GM11168 (cell line): Measurements from ENCODE around the gene TLK2.
"Not testable (repeated sequence)": the region's sequence is repeated elsewhere in the genome, so short reads cannot be mapped to it uniquely, and the experiment has no call there.

Source experiments
- in situ Hi-C: fragments of 300-500 bp; cut with MboI; formaldehyde crosslinking; loops from one replicate; pipeline ENCODE4 v1.12.0; 2022; ENCODE audit warnings: low sequenced_read_pairs; ENCODE audit not compliant: unreplicated experiment

TLK2 gene

DNA sequence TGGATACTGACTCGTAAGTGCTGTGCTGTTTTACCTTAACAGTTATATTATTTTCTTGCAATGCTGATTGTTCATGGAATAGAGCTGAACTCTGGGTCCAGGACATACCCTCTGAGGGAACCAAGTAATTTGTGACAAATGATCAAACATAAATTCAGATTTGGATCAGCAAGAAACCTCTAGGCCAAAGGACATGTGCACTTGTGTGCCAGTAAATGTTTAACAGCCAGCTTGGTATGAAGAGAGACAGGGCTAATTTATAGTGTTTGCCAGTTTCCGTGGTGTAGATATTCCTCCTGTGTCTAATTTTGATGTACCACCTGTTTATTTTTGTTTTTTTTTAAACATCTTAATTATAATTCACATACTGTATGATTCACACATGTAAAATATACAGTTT is 118.0 kb downstream of the TLK2 start:
- in situ Hi-C loops, result no loop called here

DNA sequence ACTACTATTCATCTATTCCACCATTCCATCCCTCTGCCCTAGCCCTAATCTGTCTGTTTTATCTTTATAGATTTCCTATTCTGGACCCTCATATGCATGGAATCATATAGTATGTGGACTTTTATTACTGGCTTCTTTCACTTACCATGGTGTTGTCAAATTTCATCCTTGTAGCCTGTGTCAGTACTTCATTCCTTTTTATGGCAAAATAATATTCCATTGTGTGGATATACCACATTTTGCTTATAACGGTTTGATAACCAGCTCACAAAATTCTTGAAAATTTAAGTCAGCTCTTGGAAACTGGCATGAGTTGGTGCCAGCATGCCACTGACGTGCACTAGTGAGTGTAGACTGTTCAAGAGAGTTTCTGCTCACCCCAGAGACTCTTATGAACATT is 118.5 kb downstream of the TLK2 start:
- in situ Hi-C loops, result no loop called here

DNA sequence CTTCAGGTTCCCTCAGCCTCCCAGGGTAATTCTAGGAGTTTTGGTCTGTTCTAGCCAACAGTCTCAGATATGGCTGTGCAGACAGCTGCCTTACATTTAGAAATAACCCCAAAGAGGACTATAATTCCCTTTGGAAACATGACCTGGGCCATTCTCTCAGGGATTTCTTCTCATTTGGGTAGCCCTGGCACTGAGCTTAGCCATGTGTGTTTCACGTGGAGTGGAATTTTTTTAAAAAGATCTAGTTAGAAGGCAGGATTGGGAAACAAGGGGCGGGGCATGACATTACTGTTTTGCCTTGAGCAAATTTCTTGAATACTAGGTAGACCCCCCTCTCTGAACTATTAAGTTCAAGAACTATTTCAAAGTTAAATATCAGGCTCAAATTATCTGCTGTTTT is 119.3 kb downstream of the TLK2 start:
- in situ Hi-C loops, result no loop called here

DNA sequence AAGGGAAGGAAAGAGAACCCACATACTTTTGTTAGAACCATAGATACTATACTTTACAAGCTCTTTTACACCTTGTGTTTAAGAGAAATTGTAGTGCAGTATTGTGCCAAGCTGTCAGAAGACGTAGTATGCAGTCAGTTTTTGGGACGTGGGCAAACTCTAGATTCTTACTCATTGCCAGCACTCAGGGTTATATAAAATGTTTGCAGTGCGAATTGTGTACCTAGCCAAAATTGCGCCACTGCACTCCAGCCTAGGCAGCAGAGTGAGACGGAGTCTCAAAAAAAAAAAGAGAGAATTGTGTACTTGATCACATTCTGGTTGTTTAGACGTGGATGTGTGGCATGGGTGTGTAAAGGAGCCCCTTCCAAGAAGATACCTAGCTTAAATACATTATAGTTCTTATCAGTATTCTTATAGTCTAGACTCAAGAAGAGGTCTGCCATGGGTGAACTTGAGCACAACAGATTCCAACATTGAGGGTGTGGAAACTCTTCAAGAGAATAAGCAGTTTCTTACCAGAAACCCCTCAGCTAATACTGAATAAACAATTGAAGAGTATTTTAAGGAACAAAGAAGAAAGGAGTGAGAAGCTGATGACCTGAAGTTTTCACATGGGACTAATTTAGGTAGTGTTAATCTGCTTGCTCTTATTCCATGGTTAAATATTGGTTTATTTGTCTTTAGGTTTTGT is 121.5 kb downstream of the TLK2 start:
- in situ Hi-C loops, result no loop called here

DNA sequence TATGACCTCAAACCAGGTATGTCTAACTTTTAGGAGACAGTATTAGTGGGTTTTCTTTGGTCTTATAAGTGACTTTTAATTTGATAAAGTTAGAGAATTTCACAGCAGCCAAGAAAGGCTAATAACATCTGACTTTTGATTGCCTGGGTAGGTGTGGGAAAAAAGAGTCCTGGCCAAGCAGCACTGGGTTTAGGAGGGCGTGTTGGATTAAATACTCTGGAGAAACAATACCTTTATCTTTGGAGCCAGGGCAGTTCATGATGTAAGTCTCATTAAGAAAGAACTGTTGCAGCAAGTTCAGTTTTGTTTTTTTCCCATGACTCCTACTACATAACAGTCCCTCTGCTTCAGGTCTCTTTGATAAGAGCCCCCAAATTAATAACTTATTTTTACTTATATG is 122.2 kb downstream of the TLK2 start:
- in situ Hi-C loops, result no loop called here

DNA sequence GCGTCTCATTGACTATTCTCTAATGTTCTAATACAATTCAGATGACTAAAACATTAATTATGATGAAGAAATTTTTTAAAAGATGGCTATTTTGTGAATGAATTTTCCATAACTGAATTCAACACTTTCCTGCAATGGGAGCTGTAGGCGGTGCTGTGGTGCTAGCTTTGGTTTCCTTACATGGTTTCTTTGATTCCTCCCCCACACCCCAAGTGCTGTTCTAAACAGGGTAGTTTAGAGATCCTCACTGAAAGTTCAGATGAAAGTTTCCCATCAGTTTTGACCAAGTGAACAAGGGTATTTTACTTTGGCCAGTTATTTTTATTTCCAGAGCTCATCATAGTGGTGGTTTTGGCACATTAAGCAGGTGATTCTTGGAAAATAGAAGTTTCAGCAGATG is 122.8 kb downstream of the TLK2 start:
- in situ Hi-C loops, result no loop called here

DNA sequence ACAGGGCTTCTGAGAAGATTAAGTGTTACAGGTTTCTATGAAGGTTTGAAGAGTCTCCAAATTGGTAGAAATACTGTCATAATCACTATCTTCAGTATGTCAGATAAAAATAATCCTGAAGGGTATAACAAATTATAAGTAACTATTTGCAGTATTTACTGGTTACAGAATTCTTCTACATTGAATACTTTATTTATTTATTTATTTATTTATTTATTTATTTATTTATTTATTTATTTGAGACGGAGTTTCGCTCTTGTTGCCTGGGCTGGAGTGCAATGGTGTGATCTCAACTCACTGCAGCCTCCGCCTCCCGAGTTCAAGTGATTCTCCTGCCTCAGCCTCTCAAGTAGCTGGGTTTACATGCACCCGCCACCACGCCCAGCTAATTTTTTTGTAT is 125.2 kb downstream of the TLK2 start:
- in situ Hi-C loops, result not testable (repeated sequence)

DNA sequence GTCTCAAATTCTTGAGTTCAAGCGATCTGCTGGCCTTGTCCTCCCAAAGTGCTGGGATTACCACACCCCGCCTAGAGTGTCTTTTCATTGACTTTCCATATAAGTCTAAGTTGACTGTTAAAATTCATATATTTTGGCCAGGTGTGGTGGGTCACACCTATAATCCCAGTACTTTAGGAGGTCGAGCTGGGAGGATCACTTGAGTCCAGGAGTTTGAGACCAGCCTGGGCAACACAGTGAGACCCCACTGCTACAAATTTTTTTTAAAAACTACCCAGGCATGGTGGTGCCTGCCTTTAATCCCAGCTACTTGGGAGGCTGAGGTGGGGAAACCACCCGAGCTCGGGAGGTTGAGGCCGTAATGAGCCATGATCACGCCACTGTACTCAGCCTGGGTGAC is 127.0 kb downstream of the TLK2 start:
- in situ Hi-C loops, result no loop called here

DNA sequence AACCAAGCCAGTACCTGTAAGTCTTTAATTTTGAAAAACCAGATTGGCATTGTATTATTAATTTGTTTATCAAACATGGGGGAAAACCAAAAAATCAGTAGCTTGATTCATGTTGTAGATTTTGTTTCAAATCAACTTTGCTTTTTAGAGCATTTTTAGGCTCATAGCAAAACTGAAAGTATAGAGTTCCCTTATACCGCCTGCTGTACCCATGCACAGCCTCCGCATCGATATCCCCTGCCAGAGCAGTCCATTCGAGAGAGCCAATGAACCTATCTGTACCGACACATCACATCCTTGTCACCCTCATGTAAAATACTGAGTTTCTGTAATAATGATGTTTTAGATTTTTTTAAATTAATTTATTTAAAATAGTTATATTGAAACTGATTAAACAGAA is 132.7 kb downstream of the TLK2 start:
- in situ Hi-C loops, result no loop called here

DNA sequence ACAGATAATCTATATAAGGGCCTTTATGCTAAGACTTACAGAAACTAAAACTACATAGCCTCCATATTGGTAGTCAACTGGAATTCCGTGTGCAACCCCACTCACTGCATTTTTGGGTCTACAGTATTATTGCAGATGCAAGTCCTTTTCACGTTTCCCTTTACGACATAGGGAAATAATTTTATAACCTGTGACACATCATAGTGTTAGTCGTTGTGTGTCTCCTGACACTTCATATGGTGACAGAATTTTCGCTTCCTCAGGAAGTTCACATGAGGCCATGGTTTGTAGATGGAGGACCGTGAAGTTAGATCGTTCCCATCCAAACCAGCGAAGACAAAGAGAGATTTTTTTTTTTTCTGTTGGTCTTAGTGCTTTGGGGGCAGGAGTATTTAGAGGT is 133.1 kb downstream of the TLK2 start:
- in situ Hi-C loops, result no loop called here

DNA sequence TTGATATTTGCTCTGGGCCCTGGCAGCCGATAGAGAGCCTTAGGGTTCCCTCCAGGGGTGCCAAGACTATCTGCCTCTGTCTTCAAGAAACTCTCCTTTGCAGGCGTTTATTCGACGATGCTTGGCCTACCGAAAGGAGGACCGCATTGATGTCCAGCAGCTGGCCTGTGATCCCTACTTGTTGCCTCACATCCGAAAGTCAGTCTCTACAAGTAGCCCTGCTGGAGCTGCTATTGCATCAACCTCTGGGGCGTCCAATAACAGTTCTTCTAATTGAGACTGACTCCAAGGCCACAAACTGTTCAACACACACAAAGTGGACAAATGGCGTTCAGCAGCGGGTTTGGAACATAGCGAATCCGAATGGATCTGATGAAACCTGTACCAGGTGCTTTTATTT is 133.7 kb downstream of the TLK2 start:
- in situ Hi-C loops, result not testable (repeated sequence)

DNA sequence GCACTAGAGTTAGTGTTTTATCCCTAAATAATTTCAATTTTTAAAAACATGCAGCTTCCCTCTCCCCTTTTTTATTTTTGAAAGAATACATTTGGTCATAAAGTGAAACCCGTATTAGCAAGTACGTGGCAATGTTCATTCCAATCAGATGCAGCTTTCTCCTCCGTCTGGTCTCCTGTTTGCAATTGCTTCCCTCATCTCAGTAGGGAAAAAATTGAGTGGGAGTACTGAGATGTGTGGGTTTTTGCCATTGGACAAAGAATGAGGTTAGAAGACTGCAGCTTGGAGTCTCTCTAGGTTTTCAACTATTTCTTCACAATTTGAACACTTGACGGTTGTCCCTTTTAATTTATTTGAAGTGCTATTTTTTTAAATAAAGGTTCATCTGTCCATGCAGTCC is 134.5 kb downstream of the TLK2 start:
- in situ Hi-C loops, result not testable (repeated sequence)

DNA sequence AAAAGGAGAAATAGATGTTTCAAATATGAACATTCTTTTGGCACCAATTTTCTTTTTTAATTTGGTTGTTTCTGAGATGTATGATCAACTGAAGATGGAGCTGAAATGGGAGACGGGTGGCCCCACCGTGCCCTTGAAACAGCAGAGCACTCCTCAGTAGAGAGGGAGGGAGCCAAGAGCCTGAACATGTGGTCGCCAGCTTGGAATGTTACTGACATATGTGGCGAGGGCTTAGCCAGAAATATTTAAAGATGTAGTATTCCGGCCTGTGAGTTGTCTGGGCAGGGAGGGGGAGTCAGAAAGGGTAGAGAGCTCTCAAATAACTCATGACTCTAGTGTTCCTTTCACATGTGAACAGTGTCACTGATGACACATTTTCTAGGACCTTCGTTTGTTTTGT is 135.5 kb downstream of the TLK2 start:
- in situ Hi-C loops, result no loop called here

DNA sequence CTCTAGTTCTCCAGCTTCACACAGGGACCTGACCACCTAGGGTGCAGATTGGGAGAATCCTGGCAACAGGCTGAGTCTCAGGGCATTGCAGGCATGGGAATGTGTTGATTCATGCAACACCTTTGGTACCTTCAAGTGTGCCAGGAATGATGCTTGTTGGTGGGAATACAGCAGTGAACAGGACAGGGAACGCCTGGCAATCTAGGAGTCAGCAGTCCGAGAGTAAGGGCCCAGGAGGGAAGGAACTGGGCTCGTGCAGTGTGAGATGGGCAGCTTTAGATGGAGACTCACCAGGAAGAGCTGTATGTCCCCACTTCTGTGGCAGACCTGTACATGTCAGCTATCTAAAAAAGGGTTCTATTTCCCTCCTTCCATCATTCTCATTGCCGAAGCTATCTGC is 136.9 kb downstream of the TLK2 start:
- in situ Hi-C loops, result no loop called here

DNA sequence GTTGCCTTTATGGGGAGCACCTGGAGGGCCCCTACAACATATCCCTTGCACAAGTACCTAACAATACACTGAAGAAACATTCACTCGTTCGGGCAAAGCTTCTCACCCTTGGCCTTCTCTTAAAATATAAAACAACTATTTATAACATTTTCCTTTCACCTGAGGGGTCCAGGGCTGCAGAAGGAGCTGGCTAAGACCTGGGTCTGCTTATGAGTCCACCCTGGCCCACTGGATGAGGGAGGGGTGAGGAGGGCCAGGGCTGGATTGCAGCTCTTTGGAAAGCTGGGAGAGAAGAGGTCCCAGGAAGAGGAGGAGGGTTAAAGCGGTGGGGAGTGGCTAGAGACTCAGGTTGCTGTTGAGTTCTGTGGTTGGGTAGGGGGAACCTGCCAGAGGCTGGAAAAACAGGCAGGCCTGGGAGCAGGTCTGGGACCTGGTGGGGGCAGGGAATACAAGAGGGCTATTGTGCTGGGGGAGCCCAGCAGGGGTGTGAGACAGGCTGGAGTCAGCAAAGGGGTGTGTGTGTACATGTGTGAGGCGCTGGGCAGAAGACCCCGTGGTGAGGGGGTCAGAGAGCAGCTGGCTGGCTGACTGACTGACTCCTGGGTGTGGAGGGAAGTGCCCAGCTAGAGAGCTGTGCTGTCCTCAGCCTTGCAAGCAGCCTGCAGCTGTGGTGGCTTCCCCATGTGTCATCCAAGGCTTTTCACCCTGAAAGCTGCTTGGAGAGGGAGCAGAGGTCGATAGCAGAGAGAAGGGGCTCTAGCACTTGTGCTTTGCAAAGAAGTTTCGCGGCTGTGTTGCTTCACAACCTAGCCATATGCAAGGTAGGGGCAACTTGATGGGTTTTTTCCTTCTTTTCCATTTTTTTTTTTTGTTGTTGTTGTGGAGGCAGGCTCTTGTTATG is 138.6 kb downstream of the TLK2 start:
- in situ Hi-C loops, result no loop called here

DNA sequence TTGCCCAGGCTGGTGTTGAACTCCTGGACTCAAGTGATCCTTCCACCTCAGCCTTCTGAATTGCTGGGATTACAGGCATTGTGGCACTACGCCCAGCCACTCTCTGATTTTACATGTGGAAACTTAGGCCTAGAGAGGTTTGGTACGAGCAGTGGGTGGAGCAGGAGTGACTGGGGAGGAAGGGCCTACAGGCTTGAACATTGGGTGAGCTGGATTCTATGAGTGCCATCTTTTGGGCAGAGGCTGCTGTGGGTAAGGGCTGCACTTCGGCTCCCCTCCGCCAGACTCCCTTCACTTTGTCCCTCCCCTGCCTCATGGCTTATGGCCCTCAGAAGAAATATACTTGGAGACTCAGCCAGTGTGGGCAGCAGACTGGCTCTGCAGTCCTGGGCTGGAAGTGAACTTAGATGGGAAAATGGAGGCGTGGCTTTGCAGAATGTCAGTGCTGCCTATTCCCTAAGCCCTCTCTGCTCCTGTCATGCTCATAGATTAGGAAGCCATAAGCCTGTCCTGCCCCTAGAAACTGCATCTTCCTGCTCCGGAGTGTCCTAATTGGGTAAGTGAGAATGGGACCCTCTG is 139.4 kb downstream of the TLK2 start:
- in situ Hi-C loops, result no loop called here

DNA sequence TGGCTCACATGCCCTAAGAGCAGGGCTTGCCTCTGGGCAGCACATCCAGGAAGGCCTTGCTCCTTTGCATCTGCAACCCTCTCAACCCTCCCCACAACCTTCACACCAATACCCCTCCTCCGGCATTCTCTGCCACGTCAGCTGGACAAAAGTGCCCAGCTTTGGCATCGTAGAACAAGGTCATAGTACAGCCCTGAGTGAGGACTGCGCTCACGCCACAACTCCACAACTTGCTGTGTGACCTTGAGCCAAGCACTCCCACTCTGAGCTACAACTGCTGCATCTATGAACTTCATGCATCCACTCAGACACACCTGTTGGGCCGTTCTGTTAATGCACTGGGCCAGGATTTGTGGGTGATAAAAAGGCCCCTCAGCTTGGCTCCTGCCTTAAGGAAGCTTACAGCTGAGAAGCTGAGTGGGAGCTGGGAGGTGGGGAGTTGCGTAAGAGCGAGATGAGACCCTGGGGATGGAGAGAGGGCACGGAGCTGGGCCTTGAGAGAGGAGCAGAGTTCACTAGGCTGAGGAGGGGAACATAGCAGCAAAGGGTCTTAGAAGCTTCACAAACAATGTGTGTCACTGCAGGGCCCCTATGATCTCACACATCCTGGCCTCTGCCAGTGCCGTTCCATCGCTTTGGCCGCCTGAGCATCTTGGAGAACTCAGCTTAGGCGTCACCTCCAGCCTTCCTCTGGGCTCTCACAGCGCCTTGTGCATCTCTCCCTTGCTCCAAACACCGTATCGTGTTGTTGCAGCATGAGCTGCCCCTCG is 140.2 kb downstream of the TLK2 start:
- in situ Hi-C loops, result no loop called here

DNA sequence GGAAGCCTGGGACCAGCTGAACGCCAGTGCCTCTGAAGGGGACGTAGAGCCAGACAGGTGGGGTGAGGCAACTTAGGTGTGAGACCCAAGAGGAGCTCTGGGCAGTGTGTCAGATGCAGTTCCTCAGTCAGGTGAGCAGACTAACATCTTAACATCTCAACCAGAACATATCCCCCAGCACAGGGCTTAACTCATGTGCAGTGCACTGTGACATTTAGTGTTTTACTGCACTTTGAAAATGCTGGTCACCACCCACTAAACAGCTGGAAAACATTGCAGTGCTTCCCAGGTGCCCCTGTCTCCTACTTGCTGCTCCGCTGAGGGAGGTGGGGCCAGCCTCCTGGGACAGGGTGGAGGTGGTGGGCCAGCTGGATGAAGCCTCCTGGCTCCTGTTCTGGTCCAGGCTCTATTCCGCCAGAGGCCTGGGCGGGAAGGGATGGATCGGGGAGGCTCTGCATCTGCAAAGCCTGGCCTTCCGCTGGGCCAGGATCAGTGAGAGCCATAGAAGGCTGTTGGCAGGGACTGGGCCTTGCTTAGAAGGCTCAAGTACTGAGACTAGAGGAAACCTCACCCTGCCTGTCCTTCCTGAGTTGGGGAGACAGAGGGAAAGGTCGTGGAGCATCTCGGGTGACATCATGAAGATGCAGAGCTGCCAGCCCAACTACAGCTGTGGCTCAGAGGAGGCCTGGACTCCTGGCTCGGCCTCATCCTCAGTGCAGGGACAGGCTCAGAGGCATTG is 141.0 kb downstream of the TLK2 start:
- in situ Hi-C loops, result no loop called here

DNA sequence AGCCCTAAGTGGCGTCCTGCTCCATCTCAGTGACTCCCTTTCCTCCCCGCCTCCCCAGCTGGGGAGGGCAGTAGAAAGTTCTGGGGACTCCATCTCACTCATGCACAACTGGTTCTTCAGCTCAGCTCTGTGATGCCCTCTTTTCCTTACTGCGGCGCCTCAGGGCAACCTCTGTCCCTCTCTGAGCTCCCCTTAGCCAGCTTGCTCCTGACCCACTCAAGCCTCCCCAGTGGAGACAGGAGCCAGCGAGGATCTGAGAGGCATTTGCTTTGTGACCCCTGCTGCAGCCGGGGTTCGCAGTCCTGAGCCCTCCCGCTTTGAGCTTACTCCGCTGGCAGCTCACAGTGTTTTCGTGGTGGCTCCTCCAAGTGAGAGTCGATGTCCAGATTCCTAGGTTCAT is 142.6 kb downstream of the TLK2 start:
- in situ Hi-C loops, result no loop called here
